ENCODE measurements around the gene PPP1R27. TPM values are rescaled to one million over a fixed set of nuclear protein-coding genes. Genes with fewer than 3 reads are reported as not detected.

Gene PPP1R27
- total and polyA plus RNA-seq, 7 donors: 296 to 2,217 (median 976) TPM

DNA sequence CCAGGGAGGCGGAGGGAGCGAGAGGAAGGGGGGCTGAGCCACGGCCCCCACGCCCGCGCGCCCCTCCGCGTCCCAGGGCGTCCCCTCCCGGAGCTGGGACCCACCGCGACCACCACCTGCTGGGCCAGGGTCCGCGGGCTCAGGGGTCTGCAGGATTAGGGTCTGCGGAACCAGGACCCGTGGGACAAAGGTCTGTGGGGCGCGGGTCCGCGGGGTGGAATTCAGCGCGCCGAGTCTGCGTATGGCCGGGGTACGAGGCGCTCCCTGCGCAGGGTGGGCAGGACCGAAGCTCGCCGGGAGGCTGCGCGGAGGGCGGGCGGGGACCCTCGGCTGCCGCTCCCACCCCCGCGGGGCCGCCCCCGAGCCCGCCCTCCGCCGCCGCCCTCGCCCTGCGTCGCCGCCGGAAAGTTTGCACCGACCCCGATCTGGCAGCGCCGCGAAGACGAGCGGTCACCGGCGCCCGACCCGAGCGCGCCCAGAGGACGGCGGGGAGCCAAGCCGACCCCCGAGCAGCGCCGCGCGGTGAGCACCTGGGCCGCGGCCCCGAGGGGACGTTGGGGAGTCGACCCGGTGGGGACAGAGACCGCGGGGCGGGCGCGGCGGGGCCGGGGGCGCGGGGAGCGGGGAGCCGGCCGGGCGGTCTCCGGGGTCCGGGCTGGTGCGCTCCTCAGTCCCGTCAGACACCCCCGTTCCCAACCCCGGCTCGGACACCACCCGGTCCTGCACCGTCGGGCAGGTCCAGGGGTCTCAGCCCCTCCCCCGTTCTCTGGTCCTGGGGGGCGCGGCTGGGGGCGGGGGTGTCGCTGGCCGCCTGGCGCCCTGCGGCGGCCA lies 30.9 kb downstream of the PPP1R27 start, which contains the start of gene GCGR:
TSS of gene GCGR (plus strand) at position 423 of the 831 bp plus-strand sequence. CDS start 4,869 bp downstream, outside the sequence.
- Histone ChIP-seq H3K27me3 (ENCODE audit: insufficient read depth in 3 of 3, low read length in 2 of 3) (peaks cover 0 to 83% (median 36%) of the 10 kb centered on the region in 3 donors), H3K9me3 (no peaks in the 10 kb centered on the region), H3K4me3 (peak within 1 kb of the TSS; percentile 49), H3K27ac (no peak within 1 kb of the TSS), H3K36me3 (ENCODE audit: insufficient read depth in 1 of 2, low read depth in 1 of 2) (no peaks in the 10 kb centered on the region), H3K4me1 (no peaks in the 10 kb centered on the region)
- 0 to 1% (median 1%) methylated on average over 13 to 110 of the region's 110 CpGs for WGBS, 3 donors
- intact Hi-C loops (cut with DNase I): no loop called here
- DNase-seq: no peak
- TF ChIP-seq CTCF (IDR thresholded peaks at IDR 0.05): no peak
- no peak for ATAC-seq

DNA sequence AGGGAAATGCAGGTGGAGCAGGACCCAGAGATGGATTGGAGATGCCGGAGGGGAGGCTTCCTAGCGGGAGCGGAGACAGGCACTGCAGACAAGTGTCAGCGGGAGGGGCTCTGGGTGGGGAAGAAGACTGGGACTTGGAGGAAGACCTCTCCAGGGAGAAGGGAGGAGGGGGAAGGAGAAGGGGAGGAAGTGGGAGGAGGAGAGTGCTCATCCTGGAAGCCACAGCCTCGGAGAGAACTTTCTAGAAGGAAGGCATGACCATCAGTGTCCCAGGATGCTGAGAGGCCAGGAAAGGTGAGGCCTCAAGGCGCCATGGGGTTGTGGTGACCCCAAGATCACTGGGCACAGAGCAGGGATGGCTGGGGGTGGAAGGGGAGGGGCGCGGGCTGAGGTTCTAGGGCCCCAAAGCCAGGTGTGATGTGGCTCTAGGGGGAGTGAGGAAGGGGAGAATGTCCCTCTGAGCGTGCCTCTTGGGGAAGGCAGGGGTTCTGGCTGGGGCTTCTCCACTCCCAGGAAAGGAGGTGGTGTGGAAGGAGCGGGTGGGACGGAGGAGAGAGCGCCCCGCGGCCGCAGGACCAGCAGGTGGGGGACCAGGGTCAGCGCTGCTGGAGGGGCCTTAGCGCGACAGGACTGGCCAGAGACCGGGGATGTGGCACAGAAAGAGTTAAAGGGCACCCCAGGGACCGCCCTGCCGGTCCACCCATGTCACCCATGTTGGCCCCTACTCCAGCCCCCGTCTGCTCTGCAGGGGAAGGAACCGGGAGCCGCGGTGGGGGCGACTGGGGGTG lies 31.8 kb downstream of the PPP1R27 start:
- DNase-seq: no peak
- Histone ChIP-seq H3K27ac (no peak overlapping the region), H3K27me3 (ENCODE audit: insufficient read depth in 3 of 3, low read length in 2 of 3) (peaks cover 0 to 81% (median 34%) of the 10 kb centered on the region in 3 donors), H3K9me3 (no peaks in the 10 kb centered on the region), H3K4me1 (no peaks in the 10 kb centered on the region), H3K36me3 (ENCODE audit: insufficient read depth in 1 of 2, low read depth in 1 of 2) (no peaks in the 10 kb centered on the region), H3K4me3 (peak overlapping the region; percentile 49)
- no peak for ATAC-seq
- intact Hi-C loops (cut with DNase I): no loop called here
- WGBS, 3 donors: 22 to 31% (median 25%) methylated on average over 17 to 26 of the region's 26 CpGs
- no peak for TF ChIP-seq CTCF (IDR thresholded peaks at IDR 0.05)

GRCh38 chr17:81802048-81802758 lies 32.6 kb downstream of the PPP1R27 start:
- WGBS, 3 donors: 74 to 83% (median 83%) methylated on average over 9 of the region's 9 CpGs
- no peak for TF ChIP-seq CTCF (IDR thresholded peaks at IDR 0.05)
- H3K27me3 ChIP-seq (ENCODE audit: insufficient read depth in 3 of 3, low read length in 2 of 3): peaks cover 0 to 73% (median 34%) of the 10 kb centered on the region in 3 donors

DNA sequence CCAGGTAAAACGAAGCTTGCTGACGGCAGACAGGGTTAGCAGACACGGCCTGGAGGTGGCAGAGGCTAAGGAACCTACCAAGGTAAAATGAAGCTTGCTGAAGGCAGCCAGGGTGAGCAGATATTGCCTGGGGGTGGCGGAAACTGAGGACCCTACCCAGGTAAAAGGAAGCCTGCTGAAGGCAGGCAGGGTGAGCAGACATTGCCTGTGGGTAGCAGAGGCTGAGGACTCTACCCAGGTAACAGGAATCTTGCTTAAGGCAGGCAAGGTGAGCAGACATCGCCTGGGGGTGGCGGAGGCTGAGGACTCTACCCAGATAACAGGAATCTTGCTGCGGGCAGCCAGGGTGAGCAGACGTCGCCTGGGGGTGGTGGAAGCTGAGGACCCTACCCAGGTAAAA lies 33.5 kb downstream of the PPP1R27 start:
- no peaks in the 10 kb centered on the region for H3K4me1 ChIP-seq
- H3K9me3 ChIP-seq: no peaks in the 10 kb centered on the region
- 87 to 93% (median 90%) methylated on average over 9 of the region's 9 CpGs for WGBS, 3 donors
- ATAC-seq (no peak), DNase-seq (no peak)
- no peak overlapping the region for H3K27ac ChIP-seq
- intact Hi-C loops (cut with DNase I): no loop called here
- H3K27me3 ChIP-seq (ENCODE audit: insufficient read depth in 3 of 3, low read length in 2 of 3): peaks cover 0 to 64% (median 33%) of the 10 kb centered on the region in 3 donors
- no peak for TF ChIP-seq CTCF (IDR thresholded peaks at IDR 0.05)
- no peak overlapping the region for H3K4me3 ChIP-seq
- H3K36me3 ChIP-seq (ENCODE audit: insufficient read depth in 1 of 2, low read depth in 1 of 2): no peaks in the 10 kb centered on the region

More at GRCh38 chr17:81802048-81802758, 32.6 kb downstream of the PPP1R27 start:
- Histone ChIP-seq H3K4me1 (no peaks in the 10 kb centered on the region), H3K36me3 (ENCODE audit: insufficient read depth in 1 of 2, low read depth in 1 of 2) (no peaks in the 10 kb centered on the region), H3K27ac (no peak overlapping the region), H3K9me3 (no peaks in the 10 kb centered on the region), H3K4me3 (no peak overlapping the region)
- ATAC-seq (no peak), DNase-seq (no peak)
- intact Hi-C loops (cut with DNase I): no loop called here
